Measurements from ENCODE around the gene TESK2.

The TESK2 gene

DNA sequence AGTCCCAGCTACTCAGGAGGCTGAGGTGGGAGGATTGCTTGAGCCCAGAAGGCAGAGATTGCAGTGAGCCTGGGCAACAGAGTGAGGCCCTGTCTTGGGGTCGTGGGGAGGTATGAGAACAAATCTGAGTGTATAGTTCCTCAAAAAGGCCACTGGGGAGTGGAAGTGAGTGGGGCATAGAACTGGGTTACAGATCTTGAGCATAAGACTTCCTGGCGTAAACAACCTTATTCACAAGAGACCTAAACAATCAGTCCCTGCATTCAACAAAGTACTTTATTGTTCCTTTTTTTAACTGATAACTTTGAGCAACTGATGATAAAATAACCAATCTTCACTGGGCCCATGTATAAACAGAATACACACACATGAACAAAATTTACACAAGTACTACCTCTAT lies 78.1 kb downstream of the TESK2 start:
- no peak for TF ChIP-seq GATA2 (IDR thresholded peaks at IDR 0.05; ENCODE audit: low read depth, low read length)
- TF ChIP-seq GATA3 (IDR thresholded peaks at IDR 0.05; ENCODE audit: low read depth, low read length) = no peak

DNA sequence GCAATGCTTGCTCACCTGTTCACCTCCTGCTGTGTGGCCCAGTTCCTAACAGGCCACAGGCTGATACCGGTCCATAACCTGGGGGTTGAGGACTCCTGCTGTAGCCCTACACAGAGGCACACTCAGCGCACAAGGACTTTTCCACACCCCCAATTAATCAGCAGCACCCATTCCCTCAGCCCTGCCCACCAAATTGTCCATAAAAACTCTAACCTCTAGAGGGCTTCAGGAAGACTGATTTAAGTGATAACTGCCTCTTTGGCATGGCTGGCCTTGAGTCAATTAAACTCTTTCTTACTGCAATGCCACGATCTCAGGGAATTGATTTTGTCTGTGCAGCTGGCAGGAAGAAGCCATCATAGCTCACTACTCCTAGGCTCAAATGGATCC lies 79.5 kb downstream of the TESK2 start:
- TF ChIP-seq GATA3 (IDR thresholded peaks at IDR 0.05; ENCODE audit: low read depth, low read length) (no peak), GATA2 (IDR thresholded peaks at IDR 0.05; ENCODE audit: low read depth, low read length) (no peak)

DNA sequence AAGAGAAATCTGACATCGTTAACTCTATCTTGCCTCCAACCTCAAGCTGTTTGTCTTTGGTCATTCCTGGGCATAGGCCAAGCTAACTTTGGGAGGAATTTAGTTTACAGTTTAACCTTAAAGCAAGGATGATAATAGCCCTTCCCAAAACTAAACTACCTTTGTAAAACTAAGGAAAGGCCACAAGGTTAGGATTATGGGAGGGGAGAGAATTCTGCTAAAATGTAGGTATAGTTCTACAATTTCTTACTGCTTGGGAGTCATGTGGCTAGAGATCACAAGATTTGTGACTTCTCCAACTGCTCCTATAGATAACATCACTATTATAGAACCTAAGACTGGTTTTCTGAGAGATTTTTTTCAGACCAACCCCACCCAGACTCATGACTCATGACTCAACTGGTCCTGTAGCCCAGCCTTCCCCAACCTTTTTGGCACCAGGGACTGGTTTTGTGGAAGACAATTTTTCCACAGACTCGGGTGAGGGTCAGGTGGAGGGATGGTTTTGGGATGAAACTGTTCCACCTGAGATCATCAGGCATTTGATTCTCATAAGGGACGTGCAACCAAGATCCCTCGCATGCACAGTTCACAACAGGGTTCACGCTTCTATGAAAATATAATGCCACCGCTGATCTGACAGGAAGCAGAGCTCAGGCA lies 80.0 kb downstream of the TESK2 start:
- no peak for TF ChIP-seq GATA2 (IDR thresholded peaks at IDR 0.05; ENCODE audit: low read depth, low read length)
- TF ChIP-seq GATA3 (IDR thresholded peaks at IDR 0.05; ENCODE audit: low read depth, low read length) = no peak

DNA sequence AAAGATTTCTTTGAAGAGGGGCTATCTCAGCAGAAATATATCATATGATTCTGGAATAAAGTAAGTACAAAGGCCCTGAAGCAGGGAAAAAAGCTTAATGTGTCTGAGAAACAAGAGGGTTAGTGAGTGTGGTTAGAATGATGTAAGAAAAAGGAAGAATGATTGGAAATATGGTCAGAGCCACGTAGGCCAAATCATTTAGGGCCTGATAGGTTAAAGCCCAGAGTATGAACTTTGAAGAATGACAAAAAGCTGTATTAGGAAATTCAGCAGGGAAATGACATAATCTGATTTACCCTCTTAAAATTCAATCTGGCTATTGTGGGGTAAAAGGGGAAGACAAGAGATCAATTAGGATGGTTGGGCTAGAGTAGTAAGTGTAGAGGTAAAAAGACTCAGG lies 81.7 kb downstream of the TESK2 start:
- TF ChIP-seq GATA2 (IDR thresholded peaks at IDR 0.05; ENCODE audit: low read depth, low read length) (no peak), GATA3 (IDR thresholded peaks at IDR 0.05; ENCODE audit: low read depth, low read length) (no peak)

GRCh38 chr1:45407629-45408287 lies 83.2 kb downstream of the TESK2 start:
- TF ChIP-seq GATA3 (IDR thresholded peaks at IDR 0.05; ENCODE audit: low read depth, low read length) = no peak
- TF ChIP-seq GATA2 (IDR thresholded peaks at IDR 0.05; ENCODE audit: low read depth, low read length) = no peak

DNA sequence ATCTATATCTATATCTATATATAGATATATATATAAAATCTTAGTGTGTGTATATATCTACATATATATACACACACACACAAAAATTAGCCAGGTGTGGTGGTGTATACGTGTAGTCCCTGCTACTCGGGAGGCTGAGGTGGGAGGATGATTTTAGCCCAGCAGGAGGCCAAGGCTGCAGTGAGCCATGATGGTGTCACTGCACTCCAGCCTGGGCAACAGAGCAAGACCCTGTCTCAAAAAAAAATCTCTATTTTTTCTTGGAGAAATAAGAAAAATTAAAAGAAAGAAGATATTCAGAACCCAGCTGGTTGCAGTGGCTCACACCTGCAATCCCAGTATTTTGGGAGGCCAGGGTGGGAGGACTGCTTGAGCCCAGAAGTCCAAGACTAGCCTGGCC lies 85.3 kb downstream of the TESK2 start:
- TF ChIP-seq GATA3 (IDR thresholded peaks at IDR 0.05; ENCODE audit: low read depth, low read length) = no peak
- no peak for TF ChIP-seq GATA2 (IDR thresholded peaks at IDR 0.05; ENCODE audit: low read depth, low read length)

DNA sequence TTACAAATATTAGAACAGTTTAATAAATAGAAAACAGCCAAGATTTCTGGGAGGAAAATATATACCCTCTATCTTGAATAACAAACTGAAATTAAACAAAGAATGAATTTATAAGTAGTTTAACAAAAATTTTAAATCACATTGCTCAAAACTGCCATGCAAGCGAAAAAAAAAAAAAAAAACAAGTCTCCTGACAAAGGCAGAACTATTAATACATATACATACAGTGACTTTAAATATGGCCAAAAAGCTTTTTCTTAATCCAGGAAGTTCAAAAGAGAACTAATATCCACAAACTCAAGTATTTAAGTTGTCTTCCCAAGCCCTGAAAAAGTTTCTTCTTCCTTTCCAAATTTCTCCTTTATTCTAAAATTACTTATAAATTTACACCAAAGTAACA lies 87.2 kb downstream of the TESK2 start:
- TF ChIP-seq GATA2 (IDR thresholded peaks at IDR 0.05; ENCODE audit: low read depth, low read length) = no peak
- TF ChIP-seq GATA3 (IDR thresholded peaks at IDR 0.05; ENCODE audit: low read depth, low read length) = no peak

DNA sequence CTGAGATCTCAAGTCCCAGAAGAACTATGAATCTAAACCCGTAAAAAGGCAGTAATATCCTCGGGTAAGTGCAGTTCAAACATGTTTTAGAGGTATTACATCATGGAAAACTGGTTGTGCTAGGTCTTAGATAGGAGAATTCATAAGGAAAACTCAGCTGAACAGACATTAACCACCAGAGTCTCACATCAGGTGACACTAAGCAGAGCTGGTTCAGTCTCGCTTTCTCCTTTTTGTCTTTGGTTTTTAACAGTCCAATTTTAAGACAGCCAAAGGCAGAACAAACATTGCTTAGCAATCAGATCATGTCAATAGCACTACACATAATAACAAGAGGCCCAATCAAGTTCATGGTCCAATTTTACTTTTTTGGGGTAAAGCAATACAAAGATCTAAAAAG lies 87.7 kb downstream of the TESK2 start:
- TF ChIP-seq GATA2 (IDR thresholded peaks at IDR 0.05; ENCODE audit: low read depth, low read length) (no peak), GATA3 (IDR thresholded peaks at IDR 0.05; ENCODE audit: low read depth, low read length) (no peak)

- TF ChIP-seq GATA3 (IDR thresholded peaks at IDR 0.05; ENCODE audit: low read depth, low read length) (no peak), GATA2 (IDR thresholded peaks at IDR 0.05; ENCODE audit: low read depth, low read length) (no peak)
These were observed 89.4 kb downstream of the TESK2 start for GRCh38 chr1:45401524-45401923.

DNA sequence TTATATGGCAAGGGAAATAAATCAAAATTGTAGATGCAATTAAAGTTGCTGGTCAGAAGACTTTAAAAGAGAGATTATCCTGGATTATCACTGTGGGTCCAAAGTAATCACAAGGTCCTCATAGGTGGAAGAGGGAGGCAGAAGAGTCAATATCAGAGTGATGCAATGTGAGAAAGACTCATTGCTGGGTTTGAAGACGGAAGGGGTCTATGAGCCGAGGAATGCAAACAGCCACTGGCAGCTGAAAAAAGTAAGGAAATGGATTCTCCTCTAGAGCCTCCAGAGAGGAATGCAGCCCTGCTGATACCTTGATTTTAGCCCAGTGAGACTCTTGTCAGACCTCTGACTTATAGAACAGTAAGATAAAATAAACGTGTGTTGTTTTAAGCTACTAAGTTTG lies 90.9 kb downstream of the TESK2 start:
- TF ChIP-seq GATA2 (IDR thresholded peaks at IDR 0.05; ENCODE audit: low read depth, low read length) (no peak), GATA3 (IDR thresholded peaks at IDR 0.05; ENCODE audit: low read depth, low read length) (no peak)

DNA sequence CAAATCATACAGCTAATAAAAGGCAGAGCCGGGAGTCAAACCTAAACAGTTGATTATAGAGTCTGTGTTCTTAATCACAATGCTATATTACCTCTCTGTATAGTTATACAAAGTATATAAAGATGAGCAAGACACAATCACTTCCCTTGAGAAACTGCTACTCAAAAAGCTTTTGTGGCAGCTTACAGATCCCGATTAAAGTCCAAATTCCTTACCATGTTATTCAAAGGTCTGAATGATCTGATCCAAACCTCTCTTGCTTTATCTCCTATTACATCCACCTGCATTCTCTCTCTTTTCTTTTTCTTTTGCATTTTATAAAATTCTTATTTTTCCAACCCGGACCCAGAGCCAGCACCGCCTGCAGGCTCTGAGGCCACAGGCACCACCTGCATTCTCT lies 93.7 kb downstream of the TESK2 start:
- TF ChIP-seq GATA3 (IDR thresholded peaks at IDR 0.05; ENCODE audit: low read depth, low read length) (no peak), GATA2 (IDR thresholded peaks at IDR 0.05; ENCODE audit: low read depth, low read length) (no peak)

DNA sequence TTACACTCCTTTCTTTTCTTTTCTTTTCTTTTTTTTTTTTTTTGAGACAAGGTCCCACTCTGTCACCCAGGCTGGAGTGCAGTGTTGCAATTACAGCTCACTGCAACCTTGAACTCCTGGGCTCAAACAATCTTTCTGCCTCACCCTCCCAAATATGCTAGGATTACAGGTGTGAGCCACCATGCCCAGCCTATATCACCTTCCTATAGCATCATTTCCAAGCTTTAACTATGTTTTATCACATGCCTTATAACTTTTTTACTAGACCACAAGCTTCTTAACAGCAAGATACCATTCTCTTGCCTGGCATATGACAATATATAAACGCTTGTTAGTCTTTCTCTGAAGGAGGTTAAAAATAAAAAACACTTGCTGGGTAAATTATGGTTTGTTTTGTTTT lies 95.4 kb downstream of the TESK2 start:
- TF ChIP-seq GATA2 (IDR thresholded peaks at IDR 0.05; ENCODE audit: low read depth, low read length) = no peak
- TF ChIP-seq GATA3 (IDR thresholded peaks at IDR 0.05; ENCODE audit: low read depth, low read length) = no peak

DNA sequence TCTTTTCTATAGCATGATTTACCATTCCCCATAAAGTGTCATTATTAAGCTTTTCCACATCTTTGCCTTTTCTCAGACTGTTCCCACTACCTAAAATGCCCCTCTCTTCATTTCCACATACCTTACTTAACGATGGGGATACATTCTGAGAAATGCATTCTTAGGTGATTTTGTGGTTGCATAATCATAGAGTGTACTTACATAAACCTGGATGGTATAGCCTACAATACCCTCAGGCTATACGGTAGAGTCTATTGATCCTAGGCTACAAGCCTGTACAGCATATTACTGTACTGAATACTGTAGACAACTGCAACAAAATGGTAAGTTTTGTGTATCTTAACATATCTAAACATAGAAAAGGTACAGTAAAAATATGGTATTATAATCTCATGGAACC lies 95.9 kb downstream of the TESK2 start:
- TF ChIP-seq GATA3 (IDR thresholded peaks at IDR 0.05; ENCODE audit: low read depth, low read length) (no peak), GATA2 (IDR thresholded peaks at IDR 0.05; ENCODE audit: low read depth, low read length) (no peak)

DNA sequence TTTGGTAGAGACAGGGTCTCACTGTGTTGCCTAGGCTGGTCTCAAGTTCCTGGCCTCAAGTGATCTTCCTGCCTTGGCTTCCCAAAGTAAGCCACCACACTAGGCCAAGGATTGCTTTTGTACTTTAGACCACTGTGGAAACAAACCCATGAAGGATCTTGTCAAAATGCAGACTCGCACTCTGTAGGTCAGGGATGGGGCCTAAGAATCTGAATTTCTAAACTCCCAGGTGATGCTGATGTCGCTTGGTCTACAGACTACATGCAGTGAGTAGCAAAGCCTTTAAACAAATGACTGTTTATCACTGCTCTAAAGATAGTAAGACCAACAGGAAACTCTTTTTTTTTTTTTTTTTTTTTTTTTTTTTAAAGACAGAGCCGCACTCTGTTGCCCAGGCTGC lies 96.6 kb downstream of the TESK2 start:
- no peak for TF ChIP-seq GATA3 (IDR thresholded peaks at IDR 0.05; ENCODE audit: low read depth, low read length)
- TF ChIP-seq GATA2 (IDR thresholded peaks at IDR 0.05; ENCODE audit: low read depth, low read length) = no peak

DNA sequence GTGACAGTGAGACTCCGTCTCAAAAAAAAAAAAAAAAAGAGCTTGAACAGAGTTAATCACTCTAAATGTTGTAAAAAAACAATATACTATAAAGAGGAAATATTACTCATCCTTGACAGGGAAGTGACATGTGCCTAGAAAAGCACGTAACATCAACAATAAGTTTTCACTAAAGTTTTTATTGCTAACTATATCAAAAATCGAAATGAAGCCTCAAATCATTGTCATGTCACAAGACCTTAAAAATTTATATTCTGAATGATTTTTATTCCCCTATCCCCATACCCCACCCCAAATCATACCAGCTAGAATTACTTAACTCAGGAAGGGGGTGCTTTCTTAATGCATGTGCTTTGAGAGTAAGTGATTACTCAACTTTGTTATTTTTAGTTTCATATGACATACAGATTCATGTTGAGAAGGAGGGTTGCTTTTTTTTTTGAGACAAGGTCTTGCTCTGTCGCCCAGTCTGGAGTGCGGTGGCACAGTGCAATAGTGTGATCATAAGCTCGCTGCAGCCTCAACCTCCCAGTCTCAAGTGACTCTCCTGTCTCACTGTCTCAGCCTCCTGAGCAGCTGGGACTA lies 97.2 kb downstream of the TESK2 start:
- no peak for TF ChIP-seq GATA3 (IDR thresholded peaks at IDR 0.05; ENCODE audit: low read depth, low read length)
- no peak for TF ChIP-seq GATA2 (IDR thresholded peaks at IDR 0.05; ENCODE audit: low read depth, low read length)

Measured in SH-SY5Y (cell line).